SK-N-SH (cell line): ENCODE measurements around the gene ABCD1. TPM values are rescaled to one million over a fixed set of nuclear protein-coding genes. Genes with fewer than 3 reads are reported as not detected.

ENCODE experiments used
- CTCF ChIA-PET: fragments of 300-600, 350-600 bp; formaldehyde crosslinking; extraction: SDS; loops from one replicate; lab custom pipeline; 2021; lab: Yijun Ruan, JAX
- POLR2A ChIA-PET: fragments of 350-600 bp; sonication (Branson Sonifier 250); formaldehyde crosslinking; extraction: SDS; loops from one replicate; lab custom pipeline; 2020; ENCODE audit warnings: antibody characterized with exemption, inconsistent platforms; lab: Yijun Ruan, JAX
- DNase-seq: peaks from one replicate; pipeline ENCODE4 v3.0.0; 2012
- H2AFZ ChIP-seq: fragments of 200-600 bp; sonication (generic); 2 replicates; pipeline ENCODE4 v1.8.1; 2016; ENCODE audit warnings: antibody characterized with exemption, mild to moderate bottlenecking, low read depth
- H3F3A ChIP-seq: fragments of 200-600 bp; sonication (generic); replicated peaks from 2 replicates; pipeline ENCODE3; 2016; ENCODE audit warnings: antibody characterized with exemption, mild to moderate bottlenecking; ENCODE audit not compliant: insufficient read depth
- H3K27ac ChIP-seq, 2 experiments: fragments of 200-500 bp in 1 of 2; fragments of 200-600 bp in 1 of 2; sonication (Bioruptor generic) in 1 of 2; sonication (generic), shearing (Covaris generic) in 1 of 2; 2 replicates each; pipeline versions ENCODE4 v1.5.1 to v1.6.1; 2014 to 2016; ENCODE audit warnings: low read depth in 2 of 2, inconsistent platforms in 1 of 2, low read length in 1 of 2, mild to moderate bottlenecking in 1 of 2, mixed read lengths in 1 of 2
- H3K27me3 ChIP-seq: fragments of 200-600 bp; sonication (generic), shearing (Covaris generic); 2 replicates; pipeline ENCODE4 v1.6.1; 2016; ENCODE audit warnings: mixed run types; ENCODE audit not compliant: insufficient read depth
- H3K36me3 ChIP-seq, 2 experiments: fragments of 200-500 bp in 1 of 2; fragments of 200-600 bp in 1 of 2; sonication (Bioruptor generic) in 1 of 2; sonication (generic) in 1 of 2; replicated peaks in 1 of 2; 2 replicates each; pipeline versions ENCODE3 to v1.5.1; 2014 to 2016; ENCODE audit warnings: low read length in 1 of 2, mild to moderate bottlenecking in 1 of 2; ENCODE audit not compliant: insufficient read depth in 2 of 2, control insufficient read depth in 1 of 2
- H3K4me1 ChIP-seq, 2 experiments: fragments of 200-500 bp in 1 of 2; fragments of 200-600 bp in 1 of 2; sonication (Bioruptor generic) in 1 of 2; sonication (generic), shearing (Covaris generic) in 1 of 2; 2 replicates each; pipeline versions ENCODE4 v1.5.1 to v1.6.1; 2014 to 2016; ENCODE audit warnings: low read depth in 1 of 2, low read length in 1 of 2, mixed run types in 1 of 2; ENCODE audit not compliant: insufficient read depth in 2 of 2, control insufficient read depth in 1 of 2
- H3K4me2 ChIP-seq: fragments of 200-600 bp; sonication (generic), shearing (Covaris generic); 2 replicates; pipeline ENCODE4 v1.6.1; 2017; ENCODE audit warnings: mixed run types
- H3K4me3 ChIP-seq, 2 experiments: fragments of 200-500 bp in 1 of 2; fragments of 200-600 bp in 1 of 2; sonication (Bioruptor generic) in 1 of 2; sonication (generic), shearing (Covaris generic) in 1 of 2; 2 replicates each; pipeline versions ENCODE4 v1.5.1 to v1.8.1; 2014 to 2016; ENCODE audit warnings: low read depth in 2 of 2, inconsistent platforms in 1 of 2, low read length in 1 of 2, mild to moderate bottlenecking in 1 of 2, mixed read lengths in 1 of 2, moderate library complexity in 1 of 2
- H3K79me2 ChIP-seq: fragments of 200-600 bp; sonication (generic); 2 replicates; pipeline ENCODE4 v1.8.1; 2017; ENCODE audit warnings: mild to moderate bottlenecking; ENCODE audit not compliant: insufficient read depth
- H3K9ac ChIP-seq: fragments of 200-600 bp; sonication (generic); 2 replicates; pipeline ENCODE4 v1.6.1; 2017; ENCODE audit warnings: mixed run types
- H3K9me2 ChIP-seq: fragments of 200-600 bp; sonication (generic); 2 replicates; pipeline ENCODE4 v1.6.1; 2017; ENCODE audit warnings: mixed run types
- H3K9me3 ChIP-seq: fragments of 200-600 bp; sonication (generic); 2 replicates; pipeline ENCODE4 v1.6.1; 2017; ENCODE audit warnings: mixed run types, mild to moderate bottlenecking, moderate library complexity
- H4K20me1 ChIP-seq: fragments of 200-600 bp; sonication (generic); 2 replicates; pipeline ENCODE4 v1.6.1; 2017; ENCODE audit warnings: mild to moderate bottlenecking, mixed run types; ENCODE audit not compliant: insufficient read depth
- FOSL2 ChIP-seq: IDR thresholded peaks from 2 replicates; pipeline ENCODE4 v1.4.0; 2012; ENCODE audit warnings: low read depth, mild to moderate bottlenecking, moderate library complexity, borderline replicate concordance
- MXI1 ChIP-seq: IDR thresholded peaks from 2 replicates; pipeline ENCODE4 v1.6.1; 2012; ENCODE audit warnings: mild to moderate bottlenecking, low read depth, low read length, improper control_type of control experiment
- RAD21 ChIP-seq: IDR thresholded peaks from 2 replicates; pipeline ENCODE4 v1.6.1; 2012; ENCODE audit warnings: mild to moderate bottlenecking, low read length
- TAF1 ChIP-seq: IDR thresholded peaks from 2 replicates; pipeline ENCODE4 v1.6.1; 2012; ENCODE audit warnings: low read depth, mild to moderate bottlenecking, low read length, moderate library complexity, borderline replicate concordance
- WGBS: methylation state at CpG from one replicate; pipeline ENCODE4 v1.1.6; 2017; ENCODE audit warnings: low lambda C conversion rate; 5-methylcytosine and 5-hydroxymethylcytosine counted together
- polyA plus RNA-seq, 3 experiments: library from polyadenylated mRNA; depleted of rRNA; stranded (reverse); fragments of >200 nt; gene quantifications; 2 replicates each; pipeline ENCODE4 v1.2.3, GENCODE V29; 2012

ABCD1 gene
- polyA plus RNA-seq, 1 of the 3 experiments (the other 2 are of a cell fraction): 7.9 TPM

GRCh38 chrX:153793291-153793690 lies 68.6 kb downstream of the ABCD1 start:
- Histone ChIP-seq H3K4me1 (peaks cover 5 to 27% of the 10 kb centered on the region in 2 experiments; a peak in 1 of 4 replicates), H3K4me3 (peak overlapping the region; percentile 67 to 76), H4K20me1 (0 out of 2 replicates have a peak, but pooled peaks cover 12% of the 10 kb centered on the region), H3K36me3 (peaks cover 0 to 5% of the 10 kb centered on the region in 2 experiments), H3K9ac (peak overlapping the region; percentile 90), H3K27ac (peak overlapping the region; percentile 28 to 80; a peak in 2 of 4 replicates), H3K79me2 (peaks cover 51% of the 10 kb centered on the region), H3K27me3 (peaks cover 14% of the 10 kb centered on the region; the same call in 1 of the 2 replicates), H3F3A (no peaks in the 10 kb centered on the region), H2AFZ (peak overlapping the region; percentile 46; the same call in 1 of the 2 replicates), H3K9me3 (no peaks in the 10 kb centered on the region), H3K4me2 (peak overlapping the region; percentile 88), H3K9me2 (no peaks in the 10 kb centered on the region)
- ChIA-PET POLR2A (interaction anchor here (2.1 kb wide), 1 partner anchor 129 kb away, joined by 14 read pairs; no protein-coding TSS in a partner anchor), CTCF (no interaction called here)
- DNase-seq: no peak
- 41% methylated on average over 7 of the region's 7 CpGs for WGBS
- TF ChIP-seq TAF1 (no peak), FOSL2 (no peak), RAD21 (no peak), MXI1 (no peak)

Other genes with a start within 250 kb of the ABCD1 start
- gene BGN, start 229.9 kb upstream of the ABCD1 start, polyA plus RNA-seq (2012; rRNA removed): 15.2 and 28.9 TPM in 2 replicates
- gene ATP2B3, start 207.2 kb upstream of the ABCD1 start, polyA plus RNA-seq (2012; rRNA removed): 0.16 and 0.18 TPM in 2 replicates
- 44.5 and 45.3 TPM in 2 replicates for gene CCNQ, start 125.7 kb upstream of the ABCD1 start, polyA plus RNA-seq (2012; rRNA removed)
- gene DUSP9, start 77.7 kb upstream of the ABCD1 start, polyA plus RNA-seq (2012; rRNA removed): 0.05 and 0.08 TPM in 2 replicates
- 1.2 and 2.5 TPM in 2 replicates for gene PNCK, start 51.0 kb upstream of the ABCD1 start, polyA plus RNA-seq (2012; rRNA removed)
- 22.3 and 30.8 TPM in 2 replicates for gene SLC6A8, start 36.9 kb upstream of the ABCD1 start, polyA plus RNA-seq (2012; rRNA removed)
- 173 and 220 TPM in 2 replicates for gene BCAP31, start 469 bp upstream of the ABCD1 start, polyA plus RNA-seq (2012; rRNA removed)
- gene PLXNB3, start 39.4 kb downstream of the ABCD1 start, polyA plus RNA-seq (2012; rRNA removed): 13.8 and 15.5 TPM in 2 replicates
- gene SRPK3, start 56.2 kb downstream of the ABCD1 start, polyA plus RNA-seq (2012; rRNA removed): 0.50 and 0.74 TPM in 2 replicates
- gene IDH3G, start 69.5 kb downstream of the ABCD1 start, polyA plus RNA-seq (2012; rRNA removed): 78.0 and 107 TPM in 2 replicates
- gene SSR4, start 69.8 kb downstream of the ABCD1 start, polyA plus RNA-seq (2012; rRNA removed): 326 and 367 TPM in 2 replicates
- 1.9 and 2.4 TPM in 2 replicates for gene PDZD4, start 105.7 kb downstream of the ABCD1 start, polyA plus RNA-seq (2012; rRNA removed)
- gene L1CAM, start 161.3 kb downstream of the ABCD1 start, polyA plus RNA-seq (2012; rRNA removed): 1.9 and 2.0 TPM in 2 replicates
- not detected in 2 replicates for gene AVPR2, start 179.8 kb downstream of the ABCD1 start, polyA plus RNA-seq (2012; rRNA removed)
- 1.6 and 2.2 TPM in 2 replicates for gene ARHGAP4, start 201.4 kb downstream of the ABCD1 start, polyA plus RNA-seq (2012; rRNA removed)
- 192 and 229 TPM in 2 replicates for gene NAA10, start 210.2 kb downstream of the ABCD1 start, polyA plus RNA-seq (2012; rRNA removed)
- gene RENBP, start 219.8 kb downstream of the ABCD1 start, polyA plus RNA-seq (2012; rRNA removed): 0.90 and 1.0 TPM in 2 replicates
- gene HCFC1, start 247.0 kb downstream of the ABCD1 start, polyA plus RNA-seq (2012; rRNA removed): 4.7 and 9.5 TPM in 2 replicates
- gene TMEM187, start 247.9 kb downstream of the ABCD1 start, polyA plus RNA-seq (2012; rRNA removed): 9.4 and 10.9 TPM in 2 replicates